Neutrophil (primary cell): ENCODE measurements around the gene CCDC13.
A peak's percentile ranks its signal among the peaks of the same experiment; 100 is the strongest.

Experiments
- H3K27ac ChIP-seq: fragments of 200-600 bp; sonication (generic); 2 replicates; pipeline ENCODE4 v1.5.1; 2016; ENCODE audit warnings: mild to moderate bottlenecking, moderate library complexity
- H3K27me3 ChIP-seq: fragments of 200-600 bp; sonication (generic); 2 replicates; pipeline ENCODE4 v1.6.0; 2016; ENCODE audit warnings: mild to moderate bottlenecking
- H3K36me3 ChIP-seq: fragments of 200-600 bp; sonication (generic); 2 replicates; pipeline ENCODE4 v1.5.1; 2017
- H3K4me1 ChIP-seq, 2 experiments: fragments of 200-600 bp in 1 of 2; sonication (generic) in 1 of 2; 1 replicate in 1 of 2; 2 replicates in 1 of 2; pipeline versions ENCODE4 v1.5.1 to v1.6.1; 2013 to 2016; ENCODE audit warnings: low read depth in 1 of 2, low read length in 1 of 2, mild to moderate bottlenecking in 1 of 2, moderate library complexity in 1 of 2; ENCODE audit not compliant: control insufficient read depth in 1 of 2, insufficient read depth in 1 of 2
- H3K4me3 ChIP-seq, 2 experiments: fragments of 200-600 bp in 1 of 2; sonication (generic) in 1 of 2; 1 replicate in 1 of 2; 2 replicates in 1 of 2; pipeline ENCODE4 v1.5.1; 2013 to 2016; ENCODE audit warnings: low read depth in 1 of 2, low read length in 1 of 2, mild to moderate bottlenecking in 1 of 2, moderate library complexity in 1 of 2
- H3K9me3 ChIP-seq: fragments of 200-600 bp; sonication (generic); 2 replicates; pipeline ENCODE4 v1.5.1; 2016
- CTCF ChIP-seq: fragments of 200-600 bp; sonication (generic); IDR thresholded peaks from 2 replicates; pipeline ENCODE4 v1.5.1; 2016; ENCODE audit warnings: antibody characterized with exemption

CCDC13 gene

DNA sequence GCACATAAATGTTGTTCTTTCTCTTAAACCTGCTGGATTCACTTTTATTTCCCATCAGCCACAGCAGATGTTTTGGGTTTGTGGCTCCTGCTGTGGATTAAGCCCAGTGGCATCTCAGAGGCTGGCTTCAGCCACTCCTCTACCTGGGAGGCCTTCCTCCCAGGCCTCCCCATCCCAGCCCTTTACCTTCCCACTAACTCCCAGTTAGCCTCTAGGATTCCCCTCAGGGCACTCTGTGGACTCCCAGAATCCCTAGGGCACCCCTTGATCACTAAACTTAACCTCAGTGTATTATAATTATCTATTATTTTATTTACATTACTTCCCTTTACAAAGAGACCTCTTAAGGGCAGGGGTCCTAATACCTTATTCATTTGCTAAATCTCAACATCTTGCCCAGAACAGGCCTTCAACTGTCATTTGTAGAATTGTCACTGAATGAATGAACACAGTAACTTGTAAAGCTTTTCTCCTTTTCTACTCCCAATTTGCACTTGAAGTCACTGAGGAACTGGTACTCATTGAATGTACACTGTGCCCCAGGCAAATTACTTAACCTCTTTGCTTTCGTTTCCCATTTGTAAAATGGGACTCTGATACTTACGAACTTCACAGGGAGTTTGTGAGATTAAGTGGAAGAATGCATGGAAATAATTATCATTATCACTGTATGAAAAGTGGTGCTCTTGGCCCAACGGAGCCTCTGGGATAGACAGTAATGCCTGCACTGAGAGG lies 8.3 kb downstream of the CCDC13 start:
- H3K27ac ChIP-seq: no peak overlapping the region
- H3K4me1 ChIP-seq: peaks cover 32 to 49% of the 10 kb centered on the region in 2 experiments
- no peaks in the 10 kb centered on the region for H3K36me3 ChIP-seq
- TF ChIP-seq CTCF: no peak
- H3K27me3 ChIP-seq: no peaks in the 10 kb centered on the region
- H3K9me3 ChIP-seq: no peaks in the 10 kb centered on the region
- no peak overlapping the region for H3K4me3 ChIP-seq

DNA sequence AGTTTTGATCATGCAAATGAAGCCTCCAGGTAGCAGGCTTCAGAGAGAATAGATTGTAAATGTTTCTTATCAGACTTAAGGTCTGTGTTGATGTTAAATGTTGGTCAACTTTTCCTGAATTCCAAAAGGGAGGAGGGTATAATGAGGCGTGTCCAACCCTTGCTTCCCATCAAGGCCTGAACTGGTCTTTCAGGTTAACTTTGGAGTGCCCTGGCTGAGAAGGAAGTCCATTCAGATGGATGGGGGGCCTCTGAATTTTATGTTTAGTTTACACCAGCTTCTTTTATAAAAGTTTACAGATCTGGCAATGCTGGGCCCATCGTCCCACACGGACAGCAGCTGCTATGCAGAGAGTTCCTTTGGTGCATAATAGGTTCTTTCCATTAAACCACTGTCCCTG lies 8.9 kb downstream of the CCDC13 start:
- Histone ChIP-seq H3K27ac (no peak overlapping the region), H3K27me3 (no peaks in the 10 kb centered on the region), H3K4me1 (peaks cover 32 to 51% of the 10 kb centered on the region in 2 experiments), H3K9me3 (no peaks in the 10 kb centered on the region), H3K4me3 (no peak overlapping the region), H3K36me3 (no peaks in the 10 kb centered on the region)
- no peak for TF ChIP-seq CTCF

DNA sequence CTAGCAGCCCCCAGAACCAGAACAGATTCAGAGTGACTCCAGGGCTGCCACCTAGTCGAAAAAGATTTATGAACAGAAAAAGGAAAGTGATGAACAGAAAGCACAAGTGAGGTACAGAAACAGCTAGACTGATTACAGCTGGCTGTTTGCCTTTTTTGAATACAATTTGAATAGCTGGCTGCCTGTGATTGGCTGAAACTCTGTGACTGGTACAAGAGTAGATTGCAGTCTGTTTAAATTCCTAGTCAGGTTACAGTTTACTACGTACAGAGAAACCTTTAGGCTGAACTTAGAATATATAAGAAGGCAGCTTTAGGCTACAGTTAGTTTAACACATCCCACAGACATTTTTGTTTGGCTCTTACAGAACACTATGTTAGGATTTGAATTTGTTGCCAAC lies 10.0 kb downstream of the CCDC13 start:
- Histone ChIP-seq H3K4me1 (peaks cover 32 to 51% of the 10 kb centered on the region in 2 experiments), H3K27me3 (no peaks in the 10 kb centered on the region), H3K4me3 (no peak overlapping the region), H3K36me3 (no peaks in the 10 kb centered on the region), H3K9me3 (no peaks in the 10 kb centered on the region), H3K27ac (peak overlapping the region; percentile 91)
- TF ChIP-seq CTCF: no peak

GRCh38 chr3:42762046-42762724 lies 10.9 kb downstream of the CCDC13 start:
- Histone ChIP-seq H3K27me3 (no peaks in the 10 kb centered on the region), H3K4me3 (peak overlapping the region in 1 of 2 experiments; percentile 14), H3K36me3 (no peaks in the 10 kb centered on the region), H3K27ac (peak overlapping the region; percentile 91), H3K4me1 (peaks cover 32 to 51% of the 10 kb centered on the region in 2 experiments), H3K9me3 (no peaks in the 10 kb centered on the region)
- peak; percentile 24 for TF ChIP-seq CTCF

GRCh38 chr3:42758126-42758525 lies 14.9 kb downstream of the CCDC13 start:
- Histone ChIP-seq H3K9me3 (no peaks in the 10 kb centered on the region), H3K4me3 (no peak overlapping the region), H3K27ac (no peak overlapping the region), H3K36me3 (no peaks in the 10 kb centered on the region), H3K4me1 (peaks cover 30 to 35% of the 10 kb centered on the region in 2 experiments), H3K27me3 (no peaks in the 10 kb centered on the region)
- no peak for TF ChIP-seq CTCF
